Erythroblast (primary cell): ENCODE results near the gene PTP4A1.

ENCODE experiments used
- GATA1 ChIP-seq: IDR thresholded peaks from 2 replicates; pipeline ENCODE4 v1.6.1; 2011; ENCODE audit warnings: low read depth, mild to moderate bottlenecking, control low read depth, low read length, moderate library complexity
- POLR2A ChIP-seq: IDR thresholded peaks from 2 replicates; pipeline ENCODE4 v1.6.1; 2011; ENCODE audit warnings: mild to moderate bottlenecking, low read length

- TF ChIP-seq POLR2A (no peak), GATA1 (no peak)
These were observed 20.6 kb downstream of the PTP4A1 start for GRCh38 chr6:63592886-63593285.
